ENCODE results near the gene SRGAP3.

DNA sequence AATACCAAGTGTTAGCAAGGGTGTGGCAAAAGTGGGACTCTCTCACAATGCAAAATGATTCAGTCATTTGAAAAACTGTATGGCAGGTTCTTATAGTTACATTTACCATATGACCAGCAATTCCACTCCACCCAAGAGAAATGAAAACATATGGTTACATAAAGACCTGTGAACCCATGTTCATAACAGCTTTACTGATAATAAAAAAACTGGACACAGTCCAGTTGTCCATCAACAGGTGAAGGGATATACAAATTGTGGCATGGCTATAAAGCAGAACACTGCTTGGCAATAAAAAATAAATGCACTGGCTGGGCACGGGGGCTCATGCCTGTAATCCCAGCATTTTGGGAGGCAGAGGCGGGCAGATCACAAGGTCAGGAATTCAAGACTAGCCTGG lies 316.9 kb downstream of the SRGAP3 start:
- no peak for TF ChIP-seq CTCF (tag by site-specific recombination; IDR thresholded peaks at IDR 0.05)
- TF ChIP-seq ZBTB21 (tag by site-specific recombination; IDR thresholded peaks at IDR 0.05), result no peak
- no peak for TF ChIP-seq GLI2 (tag by site-specific recombination; IDR thresholded peaks at IDR 0.05; ENCODE audit: borderline replicate concordance, low read depth)
